GM18520 (cell line): Measurements from ENCODE around the gene PPTC7.
"Not testable (repeated sequence)": the region's sequence is repeated elsewhere in the genome, so short reads cannot be mapped to it uniquely, and the experiment has no call there.

ENCODE experiments used
- ATAC-seq: cut with Tn5 transposase; IDR thresholded peaks from one replicate; pipeline ENCODE4 v1.9.1; 2021; ENCODE audit not compliant: unreplicated experiment

PPTC7 gene

GRCh38 chr12:110537605-110538409 lies 45.3 kb downstream of the PPTC7 start:
- no peak for ATAC-seq

GRCh38 chr12:110536834-110537604 lies 46.1 kb downstream of the PPTC7 start:
- no peak for ATAC-seq

DNA sequence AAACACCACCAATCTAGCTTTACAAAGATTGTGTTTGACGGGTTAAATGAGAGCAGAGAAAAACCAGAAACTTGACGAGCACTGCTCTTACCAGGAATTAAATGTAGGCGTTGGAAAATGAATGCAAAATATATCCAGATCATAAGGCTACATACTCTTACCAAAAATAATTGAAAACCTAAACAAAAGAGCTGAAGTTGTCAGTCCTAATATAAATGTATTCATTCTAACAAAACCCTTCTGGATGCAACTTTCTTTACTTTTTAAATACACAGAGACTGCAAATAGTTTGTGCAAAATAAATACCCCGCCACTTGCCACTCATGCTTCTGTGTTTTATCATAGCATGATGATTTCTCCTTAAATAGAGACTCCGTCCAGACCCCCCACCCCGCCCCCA lies 48.3 kb downstream of the PPTC7 start:
- ATAC-seq: no peak

DNA sequence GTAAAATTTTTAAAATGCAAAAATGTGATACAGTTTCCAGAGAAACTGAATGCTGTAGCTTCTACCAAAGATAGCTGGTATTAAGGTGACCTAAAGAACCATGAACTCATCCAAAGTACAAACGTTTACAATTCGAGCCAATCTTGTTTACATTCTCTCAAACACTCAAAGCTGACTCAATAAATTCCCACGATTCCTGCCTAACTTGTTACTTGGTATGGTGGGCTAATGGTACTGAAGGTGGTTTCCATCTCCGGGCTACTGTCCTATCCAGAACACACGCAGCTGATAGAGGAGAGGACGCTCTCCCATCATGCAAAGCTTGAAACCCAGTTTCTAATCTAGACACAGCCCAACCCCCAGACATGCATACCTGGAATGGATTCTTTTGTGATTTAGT lies 49.5 kb downstream of the PPTC7 start:
- ATAC-seq: no peak

GRCh38 chr12:110532644-110533043 lies 50.5 kb downstream of the PPTC7 start:
- ATAC-seq: no peak

DNA sequence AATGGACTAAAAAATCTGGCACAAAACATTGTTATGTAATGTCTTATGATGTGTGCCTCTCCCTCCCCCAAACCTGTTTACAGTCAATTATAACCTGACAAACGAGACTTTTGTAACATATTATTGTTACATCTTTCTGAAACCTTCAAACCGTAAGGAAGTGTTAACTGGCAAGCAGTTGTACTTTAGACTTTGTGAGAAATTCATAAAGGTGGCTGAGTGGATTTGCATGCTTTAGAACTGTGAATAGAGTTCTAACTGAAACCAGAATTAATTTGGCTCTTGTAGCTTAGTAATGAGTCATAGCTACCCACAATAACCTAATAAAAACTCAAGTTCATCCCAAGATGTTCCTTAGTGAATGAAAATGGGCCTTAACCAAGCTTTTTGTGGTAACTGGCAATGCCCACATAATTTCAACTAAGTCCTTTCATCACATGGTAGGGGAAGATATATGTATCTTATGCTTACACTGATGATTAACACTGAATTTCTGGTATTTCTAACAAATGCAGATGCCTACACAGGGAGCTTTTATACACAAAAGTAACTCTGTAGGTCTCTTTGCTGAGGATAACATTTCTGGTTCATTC lies 51.3 kb downstream of the PPTC7 start:
- ATAC-seq: peak; percentile 83

DNA sequence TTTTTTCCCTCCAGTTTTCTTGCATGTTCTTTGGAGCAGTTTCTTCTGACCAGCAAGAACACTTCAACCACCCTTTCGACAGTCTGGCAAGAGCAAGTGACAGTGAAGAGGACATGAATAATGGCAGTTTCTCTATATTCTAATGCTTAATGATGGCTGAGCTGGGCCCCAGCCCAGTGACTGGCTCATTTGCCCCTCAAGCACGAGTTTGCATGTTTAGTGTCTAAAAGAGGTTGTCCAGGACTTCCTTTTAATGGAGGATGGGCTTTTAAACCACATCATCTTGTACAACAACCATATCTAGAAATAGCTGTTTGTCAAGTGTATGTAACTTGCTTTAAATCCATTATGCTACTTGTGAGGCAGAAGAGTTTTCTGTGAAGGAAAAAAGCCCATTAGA lies 52.6 kb downstream of the PPTC7 start:
- ATAC-seq: no peak

DNA sequence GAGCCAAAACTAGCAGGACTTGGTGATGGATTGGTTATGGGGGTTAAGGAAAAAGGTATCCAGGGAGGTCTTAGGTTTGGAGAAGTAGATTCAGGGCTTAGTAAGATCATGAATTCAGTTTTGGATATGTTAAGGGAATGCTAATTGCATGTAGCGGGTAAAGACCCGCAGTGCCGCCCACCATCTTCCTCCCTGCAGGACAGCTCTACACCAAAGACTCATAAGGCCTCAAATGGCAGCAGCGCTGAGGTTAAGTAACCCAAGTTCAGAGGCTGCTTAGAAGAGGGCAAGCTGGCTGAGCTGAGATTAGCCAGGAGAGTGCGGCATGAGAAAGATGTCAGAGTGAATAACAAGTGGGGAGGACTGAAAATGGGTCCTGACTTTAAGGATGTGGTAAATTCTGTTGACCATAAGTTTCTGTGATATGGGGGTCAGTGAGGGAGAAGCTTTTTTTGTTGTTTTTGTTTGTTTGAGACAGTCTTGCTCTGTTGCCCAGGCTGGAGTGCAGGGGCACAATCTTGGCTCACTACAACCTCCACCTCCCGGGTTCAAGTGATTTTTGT lies 54.8 kb downstream of the PPTC7 start:
- ATAC-seq: no peak

DNA sequence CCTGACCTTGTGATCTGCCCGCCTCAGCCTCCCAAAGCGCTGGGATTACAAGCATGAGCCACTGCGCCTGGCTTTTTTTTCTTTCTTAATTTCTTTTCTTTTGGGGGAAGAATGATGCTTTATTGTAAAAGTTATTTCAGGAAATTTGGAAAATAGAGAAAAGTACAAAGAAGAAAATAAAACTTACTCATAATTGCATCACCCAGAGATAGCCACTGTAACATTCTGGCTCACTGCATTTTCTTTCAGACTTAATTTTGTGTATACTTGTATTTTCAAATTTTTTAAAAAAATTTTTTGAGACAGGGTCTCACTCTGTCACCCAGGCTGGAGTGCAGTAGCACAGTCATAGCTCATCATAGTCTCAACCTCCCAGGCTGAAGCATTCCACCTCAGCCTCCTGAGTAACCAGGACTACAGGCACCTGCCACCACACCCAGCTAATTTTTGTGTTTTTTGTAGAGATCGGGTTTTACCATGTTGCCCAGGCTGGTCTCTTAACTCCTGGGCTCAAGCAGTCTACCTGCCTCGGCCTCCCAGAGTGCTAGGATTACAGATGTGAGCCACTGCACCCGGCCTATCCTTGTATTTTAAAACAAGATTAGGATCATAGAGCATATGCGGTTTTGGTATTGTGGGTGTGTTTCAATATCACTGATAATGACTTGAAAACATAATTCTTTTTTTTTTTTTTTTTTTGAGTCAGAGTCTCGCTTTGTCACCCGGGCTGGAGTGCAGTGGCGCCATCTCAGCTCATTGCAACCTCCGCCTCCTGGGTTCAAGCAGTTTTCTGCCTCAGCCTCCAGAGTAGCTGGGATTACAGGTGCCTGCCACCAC lies 62.0 kb downstream of the PPTC7 start:
- ATAC-seq: not testable (repeated sequence)

GRCh38 chr12:110518014-110518413 lies 65.1 kb downstream of the PPTC7 start:
- not testable (repeated sequence) for ATAC-seq

GRCh38 chr12:110516995-110517394 lies 66.1 kb downstream of the PPTC7 start:
- no peak for ATAC-seq

DNA sequence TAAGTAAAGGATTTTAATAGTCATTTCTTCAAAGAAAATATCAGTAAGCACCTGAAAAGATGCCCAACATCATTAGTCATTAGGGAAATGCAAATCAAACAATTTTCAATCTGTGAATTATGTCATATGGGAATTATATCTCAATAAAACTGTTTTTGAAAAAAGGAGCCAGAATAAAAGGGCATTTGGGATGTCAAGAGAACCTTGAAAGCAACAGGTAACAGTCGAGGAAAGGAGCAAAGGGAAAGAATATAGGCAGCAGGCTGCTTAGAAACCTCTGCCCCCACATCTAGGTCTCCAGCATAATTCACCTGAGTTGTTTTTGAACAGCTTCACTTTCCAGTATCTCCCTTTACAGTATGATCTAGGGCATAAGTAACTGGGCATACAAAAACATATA lies 68.8 kb downstream of the PPTC7 start:
- no peak for ATAC-seq

DNA sequence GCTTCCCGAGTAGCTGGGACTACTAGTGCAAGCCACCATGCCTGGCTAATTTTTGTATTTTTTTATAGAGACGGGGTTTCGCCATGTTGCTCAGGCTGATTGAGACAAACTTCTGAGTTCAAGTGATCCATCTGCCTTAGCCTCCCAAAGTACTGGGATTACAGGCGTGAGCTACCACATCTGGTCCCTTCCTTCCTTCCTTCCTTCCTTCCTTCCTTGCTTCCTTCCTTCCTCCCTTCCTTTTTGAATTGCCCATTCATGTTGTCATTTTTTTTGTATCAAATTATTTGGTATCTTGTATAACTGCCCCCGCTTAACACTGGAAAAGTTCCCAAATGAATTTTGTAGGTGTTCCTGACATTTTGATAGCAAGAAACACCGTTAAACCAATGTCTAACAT lies 69.3 kb downstream of the PPTC7 start:
- no peak for ATAC-seq

DNA sequence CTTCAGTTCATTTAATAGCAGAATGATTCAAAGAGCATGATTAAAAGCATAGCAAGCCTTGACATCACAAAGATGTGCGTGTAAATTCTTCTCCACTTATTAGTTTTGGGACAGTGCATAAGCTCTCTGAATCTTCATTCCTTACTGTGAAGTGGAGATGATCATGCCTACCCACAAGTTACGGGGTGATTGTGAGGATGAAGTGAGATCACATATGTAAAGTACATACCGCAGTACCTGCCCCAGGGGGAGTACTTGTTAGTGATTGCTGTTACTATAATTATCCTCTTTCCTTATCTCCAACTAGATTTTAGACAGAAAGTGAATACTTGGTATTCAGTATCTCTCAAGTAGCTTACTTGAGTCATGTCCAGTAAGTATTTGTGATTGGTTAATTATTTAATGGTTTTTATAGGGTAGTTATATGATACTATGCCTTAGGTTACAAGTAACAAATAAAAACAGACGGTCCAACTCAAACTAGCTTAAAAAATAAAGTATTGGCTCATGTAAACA lies 75.0 kb downstream of the PPTC7 start:
- ATAC-seq: no peak

- no peak for ATAC-seq
Measured at GRCh38 chr12:110505332-110505731, 77.8 kb downstream of the PPTC7 start.

DNA sequence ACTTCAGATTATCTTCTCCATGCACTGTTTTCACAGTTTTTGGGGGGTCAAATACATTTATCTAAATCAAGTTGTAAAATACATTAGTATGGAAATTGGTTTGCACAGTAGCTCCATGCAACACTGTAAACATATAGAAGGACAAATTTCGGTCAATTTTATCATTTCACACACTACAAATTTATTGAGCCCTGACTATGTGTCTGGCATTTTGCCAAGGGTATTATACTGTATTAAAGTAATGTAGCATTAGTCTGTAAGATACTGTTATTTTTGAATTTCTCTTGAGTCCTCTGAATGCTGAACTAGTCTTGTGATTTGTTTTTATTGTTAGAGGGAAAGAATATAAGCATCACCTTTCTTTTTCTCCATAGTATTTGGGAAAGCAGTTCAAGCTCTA lies 79.7 kb downstream of the PPTC7 start:
- no peak for ATAC-seq

DNA sequence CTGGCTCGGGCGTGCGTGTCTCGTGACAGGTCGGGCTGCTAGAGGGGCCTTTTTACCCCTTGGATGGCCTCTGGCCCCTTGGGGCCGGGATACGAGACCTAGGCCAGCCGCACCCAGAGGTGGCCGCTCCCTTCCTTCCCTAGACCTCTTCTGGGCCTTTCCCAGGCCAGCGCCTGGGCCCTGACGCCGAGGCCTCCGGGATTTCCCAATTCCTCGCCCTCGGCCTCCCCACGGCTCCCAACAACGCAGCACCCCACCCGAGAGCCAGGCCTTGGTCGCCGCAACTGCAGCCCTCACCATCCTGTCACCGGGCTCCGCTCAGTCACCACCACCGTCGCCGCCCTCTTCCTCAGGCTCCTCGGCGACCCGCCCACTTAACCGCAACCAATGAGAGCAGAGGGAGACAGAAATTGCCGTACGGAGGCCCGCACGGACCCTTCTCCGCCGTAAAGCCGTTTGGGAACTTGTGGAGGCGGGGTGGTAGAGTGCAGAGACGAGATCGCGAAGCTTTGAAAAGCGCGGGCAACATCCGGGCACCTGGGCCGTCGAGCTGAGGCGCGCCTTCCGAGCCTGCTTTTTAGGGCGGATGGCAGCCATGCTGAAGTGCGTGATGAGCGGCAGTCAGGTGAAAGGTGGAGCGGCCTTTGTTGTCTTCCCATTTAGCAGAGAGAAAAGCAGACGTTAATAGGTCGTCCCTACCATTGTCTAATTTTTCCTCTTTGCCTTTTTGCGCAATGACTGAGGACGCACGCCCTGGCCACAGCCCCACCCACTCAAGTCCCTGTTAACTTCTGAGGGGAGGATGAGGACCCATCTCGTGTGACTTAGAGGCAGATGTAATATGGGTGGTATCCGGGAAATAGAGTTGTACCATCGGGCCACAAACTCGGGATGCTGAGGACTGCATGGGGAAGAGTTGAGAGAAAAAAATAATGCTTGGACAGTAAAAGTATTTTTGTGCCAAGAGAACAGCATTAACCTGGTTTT lies 81.1 kb downstream of the PPTC7 start, which contains the start of the genes RAD9B and VPS29:
RAD9B (plus strand) TSS at position 580 of the 987 bp plus-strand sequence; CDS start at position 587, 7 bp downstream.
VPS29 (minus strand) TSS at position 360 of the 987 bp plus-strand sequence; CDS start at position 300, 60 bp downstream.
- ATAC-seq: peak; percentile 91

DNA sequence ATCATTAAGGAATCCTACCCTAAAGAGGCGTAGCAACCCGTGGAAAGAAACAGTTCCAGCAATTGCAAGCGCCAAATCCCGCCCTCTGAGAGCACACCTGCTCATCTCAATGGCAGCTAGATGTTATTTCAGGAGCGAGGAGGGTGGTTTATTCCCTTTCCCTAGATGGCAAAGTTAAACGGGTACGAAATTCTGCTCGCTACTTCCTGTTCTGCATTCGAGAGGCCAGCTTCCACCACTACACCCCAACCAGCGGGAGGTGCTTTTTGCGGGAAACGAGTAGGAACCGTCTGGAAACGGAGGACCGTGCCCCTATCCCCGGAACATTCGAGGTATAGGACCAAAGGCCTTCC lies 81.7 kb downstream of the PPTC7 start:
- peak; percentile 12 for ATAC-seq
